ENCODE measurements around the gene ZNF593OS.

Gene ZNF593OS

GRCh38 chr1:26138974-26139558, 32.6 kb downstream of the ZNF593OS start:
- TF ChIP-seq SNAI2 (CRISPR knock-in tag; IDR thresholded peaks at IDR 0.05) (no peak), TOX (CRISPR knock-in tag; IDR thresholded peaks at IDR 0.05; ENCODE audit: borderline replicate concordance) (no peak), ZNF70 (CRISPR knock-in tag; IDR thresholded peaks at IDR 0.05) (no peak), TSHZ2 (CRISPR knock-in tag; IDR thresholded peaks at IDR 0.05) (no peak), ZNF565 (CRISPR knock-in tag; conservative IDR thresholded peaks at IDR 0.05; ENCODE audit: low read depth) (no peak), CREB5 (CRISPR knock-in tag; IDR thresholded peaks at IDR 0.05; ENCODE audit: low read depth) (no peak), GLIS3 (CRISPR knock-in tag; IDR thresholded peaks at IDR 0.05) (no peak), OSR1 (CRISPR knock-in tag; IDR thresholded peaks at IDR 0.05) (no peak), CSRNP3 (CRISPR knock-in tag; IDR thresholded peaks at IDR 0.05) (no peak), ISL1 (CRISPR knock-in tag; IDR thresholded peaks at IDR 0.05) (no peak), ARNTL (CRISPR knock-in tag; IDR thresholded peaks at IDR 0.05; ENCODE audit: borderline replicate concordance, low read depth) (no peak), ZNF8 (CRISPR knock-in tag; IDR thresholded peaks at IDR 0.05) (no peak), ESRRG (CRISPR knock-in tag; IDR thresholded peaks at IDR 0.05) (no peak), PPARA (CRISPR knock-in tag; IDR thresholded peaks at IDR 0.05; ENCODE audit: borderline replicate concordance) (no peak), POU6F1 (CRISPR knock-in tag; IDR thresholded peaks at IDR 0.05; ENCODE audit: borderline replicate concordance, low read depth) (no peak), CSDC2 (CRISPR knock-in tag; IDR thresholded peaks at IDR 0.05) (no peak), TCF4 (CRISPR knock-in tag; IDR thresholded peaks at IDR 0.05; ENCODE audit: borderline replicate concordance) (no peak), ZC3H10 (CRISPR knock-in tag; IDR thresholded peaks at IDR 0.05) (no peak), ZFP3 (CRISPR knock-in tag; IDR thresholded peaks at IDR 0.05) (no peak), BACH2 (CRISPR knock-in tag; IDR thresholded peaks at IDR 0.05; ENCODE audit: borderline replicate concordance) (no peak)
- no peak for ATAC-seq

GRCh38 chr1:26134466-26134865, 37.2 kb downstream of the ZNF593OS start:
- TF ChIP-seq PPARA (CRISPR knock-in tag; IDR thresholded peaks at IDR 0.05; ENCODE audit: borderline replicate concordance) (no peak), ZNF70 (CRISPR knock-in tag; IDR thresholded peaks at IDR 0.05) (no peak), ISL1 (CRISPR knock-in tag; IDR thresholded peaks at IDR 0.05) (no peak), TSHZ2 (CRISPR knock-in tag; IDR thresholded peaks at IDR 0.05) (no peak), PATZ1 (CRISPR knock-in tag; IDR thresholded peaks at IDR 0.05; ENCODE audit: borderline replicate concordance) (no peak), ESRRG (CRISPR knock-in tag; IDR thresholded peaks at IDR 0.05) (no peak), SNAI2 (CRISPR knock-in tag; IDR thresholded peaks at IDR 0.05) (no peak), TCF4 (CRISPR knock-in tag; IDR thresholded peaks at IDR 0.05; ENCODE audit: borderline replicate concordance) (no peak), ZFP3 (CRISPR knock-in tag; IDR thresholded peaks at IDR 0.05) (no peak), RARB (CRISPR knock-in tag; IDR thresholded peaks at IDR 0.05) (no peak), ZC3H10 (CRISPR knock-in tag; IDR thresholded peaks at IDR 0.05) (no peak), ZNF8 (CRISPR knock-in tag; IDR thresholded peaks at IDR 0.05) (no peak), ZFP30 (CRISPR knock-in tag; IDR thresholded peaks at IDR 0.05) (no peak), CREB5 (CRISPR knock-in tag; IDR thresholded peaks at IDR 0.05; ENCODE audit: low read depth) (no peak)
- no peak for ATAC-seq
